ENCODE measurements around the gene DNTT.
"Not testable (repeated sequence)": the region's sequence is repeated elsewhere in the genome, so short reads cannot be mapped to it uniquely, and the experiment has no call there.

Gene DNTT

DNA sequence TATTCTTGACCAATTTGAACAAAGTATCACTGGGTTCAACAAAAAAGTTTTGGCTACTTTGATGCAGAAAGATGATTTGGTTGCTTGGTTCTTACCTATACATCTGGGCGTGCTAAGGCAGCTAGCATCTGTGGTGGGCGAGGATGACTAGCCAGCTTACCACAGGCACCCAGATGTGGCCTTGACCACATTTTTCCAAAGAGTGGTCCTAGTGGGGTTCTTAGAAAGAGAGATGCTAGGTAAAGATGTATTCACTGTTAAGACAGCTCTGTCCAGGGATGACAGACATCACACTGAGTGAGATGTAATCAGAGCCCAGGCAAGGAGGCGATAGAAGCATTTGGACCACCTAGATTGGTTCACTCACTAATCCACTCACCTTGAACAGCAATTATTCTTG is 785 bp downstream of the DNTT start:
- DNase-seq (ENCODE audit: extremely low spot score, insufficient read length, low read depth) (no peak), FAIRE-seq (no peak)

DNA sequence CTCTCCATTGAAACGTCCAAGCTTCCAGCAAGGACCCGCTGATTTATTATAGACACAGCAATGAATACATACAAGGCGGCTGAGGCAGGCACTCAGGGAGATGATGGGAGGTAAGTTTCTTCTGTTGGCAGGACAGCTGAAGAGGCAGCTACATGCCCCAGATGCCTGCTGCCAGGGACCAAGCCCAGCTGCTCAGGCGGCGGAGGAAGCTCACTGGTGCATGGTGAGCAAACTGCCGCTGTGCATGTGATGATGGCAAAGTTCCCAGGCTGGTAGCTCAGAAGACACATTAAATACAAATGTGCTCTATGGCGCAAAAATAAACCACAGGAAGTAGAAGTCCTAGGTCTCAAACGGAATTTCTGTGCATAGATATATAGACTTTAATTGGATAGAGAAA is 2.3 kb downstream of the DNTT start:
- FAIRE-seq: peak; percentile 9
- no peak for DNase-seq (ENCODE audit: extremely low spot score, insufficient read length, low read depth)

DNA sequence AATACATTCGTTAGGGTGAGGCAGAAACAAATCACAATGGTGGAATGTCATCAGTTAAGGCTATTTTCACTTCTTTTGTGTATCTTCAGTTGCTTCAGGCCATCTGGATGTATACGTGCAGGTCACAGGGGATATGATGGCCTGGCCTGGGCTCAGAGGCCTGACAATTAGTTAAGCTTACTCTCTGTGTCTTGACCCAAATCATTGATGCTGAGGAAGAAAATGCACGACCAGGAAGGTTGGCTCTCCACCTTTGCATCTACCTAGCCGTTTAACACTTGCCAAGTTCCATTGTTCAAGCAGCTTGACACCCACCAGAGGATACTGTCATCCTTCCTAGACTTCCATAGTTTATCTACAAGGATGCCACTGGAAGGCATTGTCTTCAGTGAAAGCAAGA is 4.6 kb downstream of the DNTT start:
- not testable (repeated sequence) for FAIRE-seq; DNase-seq (ENCODE audit: extremely low spot score, insufficient read length, low read depth)

DNA sequence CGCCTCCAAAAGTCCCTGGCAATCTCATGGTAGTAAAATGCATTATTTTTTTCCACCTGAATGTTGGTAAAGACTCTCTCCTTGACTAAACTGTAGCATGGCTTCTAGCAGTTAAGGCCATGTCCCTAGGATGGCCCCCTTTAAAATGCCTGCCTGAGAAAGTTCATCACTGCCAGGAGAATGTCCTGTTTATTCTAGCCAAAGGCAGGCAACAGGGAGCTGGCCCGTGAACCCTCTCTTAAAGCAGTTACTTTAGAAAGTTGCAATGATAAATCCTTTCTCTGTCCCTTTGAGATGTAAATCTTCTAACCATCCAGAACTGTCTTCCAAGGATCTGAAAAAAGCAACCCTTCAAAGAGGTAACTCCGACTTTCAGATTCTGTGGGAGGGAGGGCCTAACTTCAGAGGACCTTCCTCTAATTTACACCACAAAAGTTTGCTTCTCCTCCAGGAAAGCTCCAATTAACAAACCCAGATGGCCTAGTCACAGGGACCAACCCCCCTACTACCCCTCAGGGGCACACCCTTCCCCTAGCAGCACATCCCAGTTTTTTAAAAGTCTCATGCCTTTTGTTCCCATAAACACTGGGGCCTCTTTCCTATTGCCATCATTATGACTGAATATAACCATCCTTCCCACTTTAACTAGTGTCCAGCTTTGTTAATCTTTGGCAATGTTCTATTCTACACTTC is 5.5 kb downstream of the DNTT start:
- no peak for DNase-seq (ENCODE audit: extremely low spot score, insufficient read length, low read depth)
- no peak for FAIRE-seq

DNA sequence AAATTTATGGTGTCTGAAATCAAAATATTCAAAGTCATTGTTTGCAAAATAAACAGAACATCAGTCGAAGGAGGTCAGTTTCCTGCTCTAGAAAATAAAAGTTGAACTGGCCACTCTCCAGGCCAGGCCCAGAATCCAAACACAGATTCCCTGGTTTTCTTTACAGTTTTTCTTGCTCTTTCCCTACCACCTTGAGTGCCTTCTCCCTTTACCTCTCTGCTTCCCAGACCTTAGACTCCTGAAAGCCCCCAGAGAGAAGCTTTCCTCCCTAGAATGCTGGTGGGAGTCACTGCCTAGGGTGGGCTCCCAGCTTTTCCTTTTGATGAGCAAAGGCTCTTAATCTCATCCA is 6.1 kb downstream of the DNTT start:
- DNase-seq (ENCODE audit: extremely low spot score, insufficient read length, low read depth) (no peak), FAIRE-seq (no peak)

DNA sequence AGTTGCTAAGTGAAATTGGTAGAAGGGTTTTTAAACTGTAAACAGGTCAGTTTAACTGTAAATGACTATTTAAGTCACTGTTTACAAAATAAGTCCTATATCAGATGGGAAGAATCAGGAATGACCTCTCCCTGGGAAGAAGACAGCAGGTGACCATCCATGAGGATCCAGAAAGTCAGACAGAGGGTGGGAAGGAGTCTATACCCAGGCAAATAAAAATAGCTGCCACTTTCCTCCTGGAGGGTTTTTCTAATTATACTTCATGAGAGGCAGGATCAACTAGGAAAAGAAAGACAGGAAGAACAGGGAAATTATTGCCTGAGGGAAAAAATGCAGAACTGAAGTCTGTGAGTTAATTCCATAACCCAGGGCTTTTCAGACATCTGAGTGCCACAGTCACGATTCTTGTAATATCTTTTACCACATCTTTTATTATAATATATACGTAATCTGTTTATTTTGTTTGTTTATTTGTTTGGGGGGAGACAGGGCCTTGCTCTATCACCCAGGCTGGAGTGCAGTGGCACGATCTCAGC is 7.0 kb downstream of the DNTT start:
- FAIRE-seq (no peak), DNase-seq (ENCODE audit: extremely low spot score, insufficient read length, low read depth) (no peak)

DNA sequence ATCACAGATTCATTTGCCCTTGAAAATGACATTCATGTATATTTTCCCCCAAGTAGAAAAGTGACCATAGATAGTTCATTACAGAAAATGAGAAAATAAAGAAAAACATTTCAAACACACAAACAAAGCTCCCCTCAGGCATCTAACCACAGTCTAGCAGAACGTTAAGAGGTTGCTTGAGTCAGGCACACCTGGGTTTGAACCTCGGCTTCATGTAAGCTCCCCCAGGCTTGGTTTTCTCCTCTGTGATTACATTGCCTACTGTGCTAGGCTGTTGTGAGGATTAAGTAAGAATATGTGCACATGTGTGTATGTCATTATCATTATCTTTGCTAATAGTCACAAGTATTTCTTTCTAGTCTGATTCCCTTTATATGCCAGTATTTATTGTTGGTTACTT is 9.1 kb downstream of the DNTT start:
- no peak for FAIRE-seq
- no peak for DNase-seq (ENCODE audit: extremely low spot score, insufficient read length, low read depth)

DNA sequence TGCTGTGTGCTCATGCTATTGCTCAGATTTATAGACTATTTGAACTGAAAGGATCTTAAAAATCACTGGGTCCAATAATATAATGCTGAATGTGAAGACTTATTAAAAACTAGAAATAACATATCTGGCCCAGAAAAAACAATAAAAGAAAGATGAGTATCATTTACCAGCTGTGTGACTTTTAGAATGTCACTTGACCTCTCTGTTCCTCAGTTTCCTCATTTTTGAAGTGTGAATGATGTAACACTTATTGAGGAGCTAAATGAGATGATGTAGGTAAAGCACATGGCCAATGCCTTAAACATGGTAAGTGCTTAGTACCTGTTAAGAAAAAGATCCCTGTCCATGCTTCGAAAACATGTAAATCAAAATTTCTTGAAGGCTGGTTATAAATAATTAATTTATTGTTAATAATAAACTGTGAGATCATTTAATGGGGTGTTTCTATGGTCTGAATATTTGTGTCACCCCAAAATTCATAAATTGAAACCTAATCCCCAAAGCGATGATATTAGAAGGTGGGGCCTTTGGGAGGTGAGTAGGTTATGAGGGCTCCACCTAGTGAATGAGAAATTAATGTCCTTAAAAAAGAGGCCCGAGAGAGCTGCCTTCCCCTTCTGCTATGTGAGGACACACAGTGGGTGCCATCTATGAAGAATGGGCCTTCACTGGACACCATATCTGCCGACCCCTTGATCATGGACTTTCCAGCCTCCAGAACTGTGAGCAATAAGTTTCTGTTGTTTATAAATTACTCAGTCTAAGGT is 13.0 kb downstream of the DNTT start:
- FAIRE-seq (no peak), DNase-seq (ENCODE audit: extremely low spot score, insufficient read length, low read depth) (no peak)

DNA sequence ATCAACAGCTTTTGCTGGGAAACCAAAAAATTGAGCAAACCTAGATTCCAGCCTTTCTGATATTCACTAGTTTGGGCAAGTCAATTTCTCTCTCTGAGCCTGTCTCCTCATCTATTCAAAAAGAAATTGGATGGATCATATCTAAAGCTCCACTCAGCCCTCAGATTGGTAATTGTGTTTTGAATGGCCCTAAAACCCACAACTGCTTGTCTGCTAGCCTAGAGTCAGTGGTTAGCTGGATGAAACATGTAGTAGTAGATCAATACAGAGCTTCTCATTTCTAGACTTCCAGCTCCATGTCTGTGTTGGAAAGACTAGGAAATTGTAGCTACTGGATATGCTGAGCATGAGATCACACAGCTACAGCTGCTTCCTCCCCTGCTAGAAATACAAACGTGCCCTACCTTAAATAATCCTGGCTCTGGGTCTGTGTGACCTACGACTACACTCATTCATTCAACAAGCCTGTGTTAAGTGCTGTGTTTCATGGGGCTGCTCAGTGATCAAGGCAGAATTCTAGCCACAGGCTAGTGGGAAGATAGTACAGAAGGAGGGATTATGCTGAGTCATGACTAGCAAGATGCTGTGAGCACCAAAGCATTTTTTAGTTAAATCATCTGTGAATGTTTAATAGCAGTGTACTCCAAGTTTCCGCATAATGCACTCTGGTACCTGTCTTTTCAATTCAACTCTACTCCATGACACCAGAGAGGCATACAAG is 15.7 kb downstream of the DNTT start:
- FAIRE-seq (peak; percentile 12), DNase-seq (ENCODE audit: extremely low spot score, insufficient read length, low read depth) (no peak)

DNA sequence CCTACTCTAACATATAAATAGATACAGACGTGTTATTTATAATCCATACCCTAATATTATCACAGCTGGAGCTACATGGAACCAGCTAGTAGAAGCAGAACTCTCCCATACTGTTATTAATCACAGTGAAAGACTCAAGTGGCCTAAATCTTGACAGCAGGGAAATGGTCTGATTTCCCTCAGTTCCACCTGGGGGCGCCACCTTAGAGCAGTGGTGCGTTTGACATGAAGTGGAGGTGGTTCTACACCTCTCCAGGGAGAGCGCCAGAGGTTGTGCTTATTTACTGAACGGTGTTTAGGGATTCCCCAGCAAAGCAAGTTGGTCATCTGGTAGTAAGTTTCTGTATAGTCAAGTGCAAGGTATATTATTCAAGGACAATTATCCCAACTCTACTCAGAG is 17.6 kb downstream of the DNTT start:
- FAIRE-seq (no peak), DNase-seq (ENCODE audit: extremely low spot score, insufficient read length, low read depth) (no peak)

DNA sequence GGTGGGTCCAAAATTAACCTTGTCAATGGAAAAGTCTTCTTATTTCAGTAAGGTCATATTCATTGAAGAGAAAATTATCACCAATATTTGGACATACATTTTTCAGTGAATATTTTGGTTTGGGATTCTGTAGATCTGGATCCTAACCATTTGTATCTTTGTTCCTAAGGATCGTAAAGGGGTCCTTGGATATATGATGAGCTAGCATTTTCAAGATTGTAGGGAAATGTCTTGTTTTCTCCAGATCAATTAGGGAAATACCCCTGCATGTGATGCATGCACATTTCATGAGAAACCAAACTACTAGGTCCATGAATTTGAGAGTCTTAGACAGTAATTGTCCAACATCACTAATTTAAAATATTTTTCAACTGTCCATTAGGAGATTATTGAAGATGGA is 18.0 kb downstream of the DNTT start:
- DNase-seq (ENCODE audit: extremely low spot score, insufficient read length, low read depth) (no peak), FAIRE-seq (no peak)

DNA sequence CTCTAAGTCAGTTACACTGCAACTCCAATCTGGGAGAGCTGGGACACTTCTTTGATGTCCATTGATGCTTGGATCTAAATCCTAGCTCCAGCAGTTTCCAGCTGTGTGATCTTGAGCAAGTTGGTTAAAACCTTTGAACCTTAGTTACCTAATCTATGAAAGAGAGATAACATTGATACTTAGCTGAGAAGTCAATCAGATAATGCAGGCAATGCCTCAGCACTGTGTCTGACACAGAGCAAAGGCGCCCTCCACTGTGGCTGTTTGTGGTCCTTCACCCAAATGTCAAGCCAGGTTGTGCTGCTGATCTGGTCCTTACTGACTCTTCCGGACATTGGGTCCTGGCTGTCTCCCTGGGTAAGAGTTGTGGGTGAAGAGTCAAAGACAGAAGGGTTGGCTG is 20.2 kb downstream of the DNTT start:
- DNase-seq (ENCODE audit: extremely low spot score, insufficient read length, low read depth) (no peak), FAIRE-seq (no peak)

DNA sequence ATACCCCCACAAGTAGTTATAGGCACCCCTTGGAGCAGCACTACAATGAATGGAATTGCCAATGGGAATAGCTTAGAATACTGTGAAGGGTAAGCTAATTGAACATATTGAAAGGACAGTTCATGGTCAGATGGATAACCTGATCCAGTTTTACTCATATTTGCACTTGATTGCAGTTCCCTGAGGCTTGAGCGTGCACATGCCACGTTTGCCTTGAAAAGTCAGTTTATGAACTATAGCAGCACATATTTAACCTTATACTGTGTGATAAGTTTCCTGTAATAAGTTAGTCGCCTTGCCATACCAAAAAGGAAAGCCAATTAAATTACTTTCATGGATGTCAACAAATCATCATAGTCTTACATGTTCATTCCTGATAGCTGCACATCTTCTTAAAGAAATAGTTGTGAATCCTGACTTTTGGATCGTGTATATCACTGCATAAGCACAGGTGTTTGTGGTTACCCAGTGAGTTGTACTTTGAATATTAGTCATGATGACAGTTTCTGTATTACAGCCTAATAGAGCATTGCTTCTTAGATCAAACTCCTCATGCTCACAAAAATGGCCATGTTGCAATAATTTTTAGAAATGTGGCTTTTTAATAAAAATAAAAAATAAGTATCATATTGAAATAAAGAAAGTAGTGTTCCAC is 21.6 kb downstream of the DNTT start:
- FAIRE-seq (peak; percentile 94), DNase-seq (ENCODE audit: extremely low spot score, insufficient read length, low read depth) (peak; percentile 61)

DNA sequence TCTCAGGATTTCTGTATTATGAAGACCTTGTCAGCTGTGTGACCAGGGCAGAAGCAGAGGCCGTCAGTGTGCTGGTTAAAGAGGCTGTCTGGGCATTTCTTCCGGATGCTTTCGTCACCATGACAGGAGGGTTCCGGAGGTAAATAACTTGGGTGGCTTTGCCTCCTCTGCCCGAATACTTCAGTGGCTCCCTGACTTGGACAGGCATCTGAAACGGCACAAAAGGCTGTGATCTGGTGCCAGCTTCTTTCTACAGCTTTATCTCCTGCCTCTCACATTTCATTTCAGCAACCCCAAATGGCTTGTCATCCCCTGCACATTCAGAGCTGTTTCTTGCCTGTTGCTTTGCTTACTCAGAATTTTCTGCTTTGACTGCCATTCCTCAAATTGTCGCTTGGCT is 23.2 kb downstream of the DNTT start:
- FAIRE-seq (no peak), DNase-seq (ENCODE audit: extremely low spot score, insufficient read length, low read depth) (no peak)

DNA sequence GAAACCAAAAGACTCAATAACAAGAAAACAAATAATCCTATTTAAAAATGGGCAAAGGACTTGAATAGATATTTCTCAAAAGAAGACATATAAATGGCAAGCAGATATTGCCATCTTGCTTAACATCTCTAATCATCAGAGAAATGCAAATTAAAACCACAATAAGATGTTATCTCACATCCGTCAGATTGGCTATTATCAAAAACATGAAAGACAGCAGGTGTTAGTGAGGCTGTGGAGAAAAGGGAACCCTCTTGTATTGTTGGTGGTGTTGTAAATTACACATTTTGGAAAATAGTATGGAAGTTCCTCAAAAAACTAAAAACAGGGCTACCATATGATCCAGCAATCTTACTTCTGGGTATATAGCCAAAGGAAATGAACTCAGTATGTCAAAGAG is 28.9 kb downstream of the DNTT start:
- FAIRE-seq: no peak

DNA sequence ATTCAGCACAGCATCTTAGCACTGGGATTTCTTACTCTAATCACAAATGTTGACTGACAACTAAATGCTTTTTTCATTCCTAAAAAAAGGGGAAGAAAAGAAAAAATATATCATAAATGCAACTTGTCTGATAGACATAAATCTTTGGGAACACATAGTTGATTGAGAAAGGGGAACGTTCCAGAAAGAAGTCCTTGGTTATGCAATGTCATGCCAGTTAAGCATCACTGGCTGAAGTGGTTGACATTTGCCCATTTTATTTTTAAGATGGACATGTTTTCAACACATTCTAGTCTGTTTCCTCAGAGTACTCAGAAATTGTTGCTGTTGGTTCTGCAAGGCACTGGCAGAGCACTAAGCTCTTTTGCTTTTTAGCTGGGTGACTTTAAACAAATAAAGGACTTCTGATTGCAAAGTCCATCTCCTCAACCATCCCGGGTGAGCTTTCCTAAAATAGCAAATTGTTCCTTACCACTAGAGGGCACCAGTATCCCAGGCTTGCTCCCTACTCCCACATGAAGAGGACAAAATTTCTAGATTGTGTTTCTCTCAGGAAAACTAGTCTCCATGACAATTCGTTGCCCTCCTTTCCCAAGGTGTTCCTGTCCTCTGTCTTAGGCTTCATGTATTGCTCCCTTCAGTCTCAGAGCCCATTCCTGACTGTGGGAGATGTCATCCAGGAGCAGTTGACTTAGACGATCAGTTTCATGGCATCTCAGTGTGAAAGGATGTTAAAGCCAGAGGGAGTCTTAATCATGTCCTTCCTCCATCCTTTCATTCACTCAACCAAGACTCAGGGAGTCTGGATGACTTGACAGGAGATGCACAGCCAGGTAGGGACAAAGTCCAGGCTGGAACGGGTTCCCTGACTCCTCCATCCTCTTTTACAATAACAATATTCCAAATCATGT is 30.6 kb downstream of the DNTT start:
- peak; percentile 88 for FAIRE-seq

More for the DNA sequence above, 28.9 kb downstream of the DNTT start:
- DNase-seq (ENCODE audit: extremely low spot score, insufficient read length, low read depth): no peak

DNA sequence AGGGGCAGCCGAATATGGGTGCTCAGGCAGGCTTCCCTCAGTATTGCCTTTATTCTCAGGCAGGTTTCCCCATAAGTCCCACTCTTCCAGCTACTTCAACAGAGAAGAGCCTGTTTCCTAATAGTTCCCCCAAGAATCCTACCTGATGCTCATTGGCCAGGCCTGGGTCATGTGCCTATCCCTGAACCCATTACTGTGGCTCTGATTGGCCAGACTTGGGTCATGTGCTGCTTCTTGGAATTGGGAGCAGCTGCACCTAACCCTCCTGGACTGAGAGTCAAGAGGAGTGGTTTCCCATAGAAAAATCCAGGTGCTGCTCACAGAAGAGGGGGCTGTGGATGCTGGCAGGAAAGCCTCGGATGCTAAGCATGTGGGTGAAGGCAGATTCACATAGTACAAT is 32.9 kb downstream of the DNTT start:
- no peak for FAIRE-seq
- DNase-seq (ENCODE audit: extremely low spot score, insufficient read length, low read depth): no peak

More for the DNA sequence above, 30.6 kb downstream of the DNTT start:
- no peak for DNase-seq (ENCODE audit: extremely low spot score, insufficient read length, low read depth)

DNA sequence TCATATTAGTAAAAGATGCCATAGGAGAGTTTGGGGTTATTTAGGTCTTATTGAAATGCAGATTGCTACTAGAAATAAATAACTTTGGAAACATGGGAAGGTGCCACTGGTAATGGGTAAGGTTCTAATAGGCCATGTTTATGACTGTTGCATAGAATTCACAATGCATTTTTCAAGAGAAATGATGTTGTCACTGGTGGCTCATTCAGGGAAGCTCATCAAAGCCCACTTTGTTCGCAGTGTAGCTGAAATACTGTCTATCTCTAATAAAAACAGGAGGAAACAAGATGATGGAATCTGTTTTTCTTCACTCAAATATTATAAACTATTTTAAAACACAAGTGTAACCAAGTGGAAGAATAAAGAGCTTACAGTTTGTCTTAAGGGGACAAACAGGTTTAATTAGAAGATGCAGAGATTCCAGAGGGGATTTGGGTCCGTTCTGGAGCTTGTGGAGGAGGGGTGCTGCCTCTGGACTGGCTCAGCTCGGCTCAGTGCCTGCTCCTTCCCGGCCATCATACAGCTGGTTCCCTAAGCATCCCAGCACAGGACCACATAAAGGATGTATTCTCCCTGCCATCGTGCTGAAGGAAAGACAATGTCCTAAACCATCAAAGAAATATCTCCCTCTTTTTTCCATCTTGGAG is 34.2 kb downstream of the DNTT start:
- DNase-seq (ENCODE audit: extremely low spot score, insufficient read length, low read depth) (no peak), FAIRE-seq (no peak)

DNA sequence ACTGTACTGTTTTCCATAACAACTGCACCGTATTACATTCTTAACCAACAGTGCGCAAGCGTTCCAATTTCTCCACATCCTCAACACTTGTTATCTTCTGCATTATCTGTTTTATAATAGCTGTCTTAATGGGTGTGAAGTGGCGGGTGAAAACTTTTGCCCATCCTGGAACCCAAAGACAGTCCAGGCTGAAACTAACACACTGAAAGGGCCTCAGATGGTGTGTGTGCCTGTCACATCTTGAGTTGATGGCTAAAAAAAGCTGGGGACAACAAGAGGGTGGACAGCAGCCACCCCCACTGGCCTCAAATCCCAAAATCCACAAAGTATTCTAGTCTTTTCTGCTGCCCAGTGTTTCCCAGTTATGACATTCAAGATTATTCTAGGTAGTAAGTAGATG is 35.1 kb downstream of the DNTT start:
- no peak for DNase-seq (ENCODE audit: extremely low spot score, insufficient read length, low read depth)
- no peak for FAIRE-seq
